SK-N-SH treated with all-trans-retinoic acid at 6 μM for 48 hours (cell line): Measurements from ENCODE around the gene TSKS.
A peak's percentile ranks its signal among the peaks of the same experiment; 100 is the strongest.

Experiments used
- ATAC-seq: fragments of 200-7000 bp; cut with Tn5 transposase; 3 replicates; pipeline ENCODE4 v1.9.1; 2020; ENCODE audit warnings: mild to moderate bottlenecking, moderate library complexity
- ARNTL ChIP-seq: fragments of 450-650 bp; formaldehyde crosslinking; IDR thresholded peaks from 2 replicates; pipeline ENCODE4 v1.5.0; 2020; ENCODE audit warnings: low read depth, mild to moderate bottlenecking, moderate library complexity, borderline replicate concordance
- BACH2 ChIP-seq: fragments of 250-450 bp; sonication (Bioruptor Pico); IDR thresholded peaks from 2 replicates; pipeline ENCODE4 v1.9.0; 2021; ENCODE audit warnings: mild to moderate bottlenecking, borderline replicate concordance
- CSDC2 ChIP-seq: fragments of 250-450 bp; sonication (Bioruptor Pico); IDR thresholded peaks from 2 replicates; pipeline ENCODE4 v1.5.0; 2020; ENCODE audit warnings: mild to moderate bottlenecking, moderate library complexity
- ESRRG ChIP-seq: fragments of 250-450 bp; sonication (Bioruptor Pico); IDR thresholded peaks from 2 replicates; pipeline ENCODE4 v1.6.1; 2021; ENCODE audit warnings: mild to moderate bottlenecking
- GLIS3 ChIP-seq: fragments of 250-450 bp; sonication (Bioruptor Pico); IDR thresholded peaks from 2 replicates; pipeline ENCODE4 v1.5.0; 2020; ENCODE audit warnings: mild to moderate bottlenecking, moderate library complexity
- ISL1 ChIP-seq: fragments of 250-450 bp; sonication (Bioruptor Pico); IDR thresholded peaks from 2 replicates; pipeline ENCODE4 v2.1.2; 2022; ENCODE audit warnings: mild to moderate bottlenecking, moderate library complexity
- OSR1 ChIP-seq: fragments of 250-450 bp; sonication (Bioruptor Pico); IDR thresholded peaks from 2 replicates; pipeline ENCODE4 v1.8.0; 2022; ENCODE audit warnings: moderate library complexity, mild to moderate bottlenecking, inconsistent platforms
- PPARA ChIP-seq: fragments of 250-450 bp; sonication (Bioruptor Pico); IDR thresholded peaks from 2 replicates; pipeline ENCODE4 v1.5.0; 2020; ENCODE audit warnings: mild to moderate bottlenecking, borderline replicate concordance
- RARB ChIP-seq: fragments of 250-450 bp; sonication (Bioruptor Pico); IDR thresholded peaks from 2 replicates; pipeline ENCODE4 v1.8.0; 2021; ENCODE audit warnings: mild to moderate bottlenecking, moderate library complexity
- SNAI2 ChIP-seq: fragments of 250-450 bp; sonication (Bioruptor Pico); IDR thresholded peaks from 2 replicates; pipeline ENCODE4 v1.5.0; 2020; ENCODE audit warnings: mild to moderate bottlenecking, moderate library complexity
- TCF4 ChIP-seq: fragments of 250-450 bp; sonication (Bioruptor Pico); IDR thresholded peaks from 2 replicates; pipeline ENCODE4 v1.8.0; 2021; ENCODE audit warnings: mild to moderate bottlenecking, moderate library complexity, borderline replicate concordance
- TOX ChIP-seq: fragments of 250-450 bp; sonication (Bioruptor Pico); IDR thresholded peaks from 2 replicates; pipeline ENCODE4 v1.8.0; 2021; ENCODE audit warnings: mild to moderate bottlenecking, moderate library complexity, borderline replicate concordance
- ZC3H10 ChIP-seq: fragments of 250-450 bp; sonication (Bioruptor Pico); IDR thresholded peaks from 2 replicates; pipeline ENCODE4 v1.5.1; 2021; ENCODE audit warnings: mild to moderate bottlenecking, moderate library complexity
- ZFP3 ChIP-seq: fragments of 250-450 bp; sonication (Bioruptor Pico); IDR thresholded peaks from 2 replicates; pipeline ENCODE4 v1.5.0; 2020; ENCODE audit warnings: mild to moderate bottlenecking, moderate library complexity
- ZFP30 ChIP-seq: fragments of 450-650 bp; formaldehyde crosslinking; IDR thresholded peaks from 2 replicates; pipeline ENCODE4 v1.5.0; 2022; ENCODE audit warnings: mild to moderate bottlenecking, moderate library complexity
- ZNF565 ChIP-seq: fragments of 450-650 bp; formaldehyde crosslinking; conservative IDR thresholded peaks from 2 replicates; pipeline ENCODE4 v1.5.0; 2020; ENCODE audit warnings: low read depth, mild to moderate bottlenecking, moderate library complexity
- ZNF70 ChIP-seq: fragments of 450-650 bp; formaldehyde crosslinking; IDR thresholded peaks from 2 replicates; pipeline ENCODE4 v1.5.0; 2020; ENCODE audit warnings: mild to moderate bottlenecking, moderate library complexity
- ZNF8 ChIP-seq: fragments of 450-650 bp; formaldehyde crosslinking; IDR thresholded peaks from 2 replicates; pipeline ENCODE4 v1.5.0; 2020; ENCODE audit warnings: mild to moderate bottlenecking, moderate library complexity
- TF ChIP-seq, protein P1 (sequence below): fragments of 250-450 bp; sonication (Bioruptor Pico); IDR thresholded peaks from 2 replicates; pipeline ENCODE4 v1.5.1; 2020; ENCODE audit warnings: low read depth, mild to moderate bottlenecking, moderate library complexity
- TF ChIP-seq, protein P2 (sequence below): fragments of 250-450 bp; sonication (Bioruptor Pico); IDR thresholded peaks from 2 replicates; pipeline ENCODE4 v1.8.0; 2020; ENCODE audit warnings: mild to moderate bottlenecking, moderate library complexity, borderline replicate concordance
- TF ChIP-seq, protein P3 (sequence below): fragments of 250-450 bp; sonication (Bioruptor Pico); IDR thresholded peaks from 2 replicates; pipeline ENCODE4 v1.5.1; 2021; ENCODE audit warnings: mild to moderate bottlenecking, moderate library complexity
- TF ChIP-seq, protein P4 (sequence below): fragments of 250-450 bp; sonication (Bioruptor Pico); IDR thresholded peaks from 2 replicates; pipeline ENCODE4 v1.5.0; 2020; ENCODE audit warnings: mild to moderate bottlenecking, moderate library complexity
- TF ChIP-seq, protein P5 (sequence below): fragments of 250-450 bp; sonication (Bioruptor Pico); IDR thresholded peaks from 2 replicates; pipeline ENCODE4 v1.8.0; 2021; ENCODE audit warnings: low read depth, mild to moderate bottlenecking, moderate library complexity, borderline replicate concordance

Gene TSKS

DNA sequence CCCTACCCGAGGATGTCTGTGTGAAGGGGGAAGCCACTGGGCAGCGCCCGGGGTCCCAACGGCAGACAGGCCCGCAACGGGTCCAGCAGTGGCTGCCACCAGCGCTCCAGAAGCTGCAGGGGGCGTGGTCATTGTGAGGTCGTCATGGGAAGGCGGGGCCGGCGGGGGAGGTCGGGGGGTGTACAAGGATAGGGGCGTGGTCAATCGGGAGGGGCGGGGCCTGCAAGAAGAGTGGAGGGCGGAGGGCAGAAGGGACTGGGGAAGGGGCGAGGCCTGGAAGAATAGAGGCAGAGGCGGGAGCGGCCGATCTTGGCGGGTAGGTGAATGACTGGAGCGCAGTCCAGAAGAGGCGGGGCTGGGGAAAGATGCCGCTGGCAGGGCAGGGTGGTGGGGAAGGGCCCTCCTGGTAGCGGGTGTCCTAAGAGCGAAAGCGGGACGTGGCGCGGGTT is 45.6 kb upstream of the TSKS start:
- peak; percentile 49 for ATAC-seq
- TF ChIP-seq RARB (no peak), ARNTL (no peak), ZFP30 (CRISPR knock-in tag) (no peak), ISL1 (no peak), ESRRG (no peak)
- TF ChIP-seq, protein P1, sequence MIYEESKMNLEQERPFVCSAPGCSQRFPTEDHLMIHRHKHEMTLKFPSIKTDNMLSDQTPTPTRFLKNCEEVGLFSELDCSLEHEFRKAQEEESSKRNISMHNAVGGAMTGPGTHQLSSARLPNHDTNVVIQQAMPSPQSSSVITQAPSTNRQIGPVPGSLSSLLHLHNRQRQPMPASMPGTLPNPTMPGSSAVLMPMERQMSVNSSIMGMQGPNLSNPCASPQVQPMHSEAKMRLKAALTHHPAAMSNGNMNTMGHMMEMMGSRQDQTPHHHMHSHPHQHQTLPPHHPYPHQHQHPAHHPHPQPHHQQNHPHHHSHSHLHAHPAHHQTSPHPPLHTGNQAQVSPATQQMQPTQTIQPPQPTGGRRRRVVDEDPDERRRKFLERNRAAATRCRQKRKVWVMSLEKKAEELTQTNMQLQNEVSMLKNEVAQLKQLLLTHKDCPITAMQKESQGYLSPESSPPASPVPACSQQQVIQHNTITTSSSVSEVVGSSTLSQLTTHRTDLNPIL (CRISPR knock-in tag) = no peak

DNA sequence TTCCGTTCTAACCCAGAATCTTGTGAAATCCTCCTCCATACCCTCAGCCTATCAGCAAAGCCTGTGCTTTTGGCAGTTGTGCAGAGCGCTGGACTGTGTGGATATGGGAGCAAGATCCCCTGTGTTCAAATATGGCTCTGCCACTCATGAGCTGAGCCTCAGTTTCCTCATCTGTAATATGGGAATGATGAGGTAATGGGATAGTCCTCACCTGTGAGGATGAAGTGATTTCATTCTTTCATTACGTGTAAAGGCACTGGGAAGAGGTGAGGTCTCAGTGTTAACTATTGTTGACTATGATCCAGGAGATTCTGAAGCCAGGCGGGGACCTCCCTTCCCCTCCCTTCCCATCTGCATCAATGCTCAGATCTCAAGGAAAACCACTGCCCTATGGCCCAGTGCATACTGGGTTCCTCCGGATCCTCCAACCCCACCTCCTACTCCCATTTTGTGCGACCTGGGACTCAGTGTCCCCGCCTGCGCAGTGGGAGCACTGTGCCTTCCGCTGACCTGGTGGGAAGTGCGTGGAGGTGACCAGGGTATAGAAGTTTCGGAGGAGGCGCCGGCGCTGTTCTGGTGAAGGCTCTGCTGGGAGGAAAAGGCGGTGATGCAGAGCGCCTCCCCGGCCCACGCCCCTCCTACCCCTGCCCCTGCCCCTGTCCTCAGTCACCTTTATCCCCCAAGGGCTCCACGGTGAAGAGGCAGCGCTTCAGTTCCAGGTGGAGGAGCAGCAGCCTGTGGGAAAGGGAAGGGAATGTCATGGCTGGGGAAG is 45.0 kb upstream of the TSKS start:
- no peak for TF ChIP-seq ZC3H10 (CRISPR knock-in tag)
- TF ChIP-seq ZFP30 (CRISPR knock-in tag) = no peak
- TF ChIP-seq, protein P2, sequence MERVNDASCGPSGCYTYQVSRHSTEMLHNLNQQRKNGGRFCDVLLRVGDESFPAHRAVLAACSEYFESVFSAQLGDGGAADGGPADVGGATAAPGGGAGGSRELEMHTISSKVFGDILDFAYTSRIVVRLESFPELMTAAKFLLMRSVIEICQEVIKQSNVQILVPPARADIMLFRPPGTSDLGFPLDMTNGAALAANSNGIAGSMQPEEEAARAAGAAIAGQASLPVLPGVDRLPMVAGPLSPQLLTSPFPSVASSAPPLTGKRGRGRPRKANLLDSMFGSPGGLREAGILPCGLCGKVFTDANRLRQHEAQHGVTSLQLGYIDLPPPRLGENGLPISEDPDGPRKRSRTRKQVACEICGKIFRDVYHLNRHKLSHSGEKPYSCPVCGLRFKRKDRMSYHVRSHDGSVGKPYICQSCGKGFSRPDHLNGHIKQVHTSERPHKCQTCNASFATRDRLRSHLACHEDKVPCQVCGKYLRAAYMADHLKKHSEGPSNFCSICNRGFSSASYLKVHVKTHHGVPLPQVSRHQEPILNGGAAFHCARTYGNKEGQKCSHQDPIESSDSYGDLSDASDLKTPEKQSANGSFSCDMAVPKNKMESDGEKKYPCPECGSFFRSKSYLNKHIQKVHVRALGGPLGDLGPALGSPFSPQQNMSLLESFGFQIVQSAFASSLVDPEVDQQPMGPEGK = no peak
- TF ChIP-seq TOX (CRISPR knock-in tag) = no peak
- TF ChIP-seq OSR1 (CRISPR knock-in tag) = no peak
- no peak for TF ChIP-seq CSDC2 (CRISPR knock-in tag)
- TF ChIP-seq ZNF8 (CRISPR knock-in tag) = no peak
- TF ChIP-seq PPARA = no peak
- TF ChIP-seq TCF4 = no peak
- TF ChIP-seq RARB = no peak
- no peak for TF ChIP-seq GLIS3 (CRISPR knock-in tag)
- no peak for TF ChIP-seq ZNF565
- no peak for TF ChIP-seq ZNF70
- no peak for TF ChIP-seq ARNTL
- no peak for ATAC-seq

DNA sequence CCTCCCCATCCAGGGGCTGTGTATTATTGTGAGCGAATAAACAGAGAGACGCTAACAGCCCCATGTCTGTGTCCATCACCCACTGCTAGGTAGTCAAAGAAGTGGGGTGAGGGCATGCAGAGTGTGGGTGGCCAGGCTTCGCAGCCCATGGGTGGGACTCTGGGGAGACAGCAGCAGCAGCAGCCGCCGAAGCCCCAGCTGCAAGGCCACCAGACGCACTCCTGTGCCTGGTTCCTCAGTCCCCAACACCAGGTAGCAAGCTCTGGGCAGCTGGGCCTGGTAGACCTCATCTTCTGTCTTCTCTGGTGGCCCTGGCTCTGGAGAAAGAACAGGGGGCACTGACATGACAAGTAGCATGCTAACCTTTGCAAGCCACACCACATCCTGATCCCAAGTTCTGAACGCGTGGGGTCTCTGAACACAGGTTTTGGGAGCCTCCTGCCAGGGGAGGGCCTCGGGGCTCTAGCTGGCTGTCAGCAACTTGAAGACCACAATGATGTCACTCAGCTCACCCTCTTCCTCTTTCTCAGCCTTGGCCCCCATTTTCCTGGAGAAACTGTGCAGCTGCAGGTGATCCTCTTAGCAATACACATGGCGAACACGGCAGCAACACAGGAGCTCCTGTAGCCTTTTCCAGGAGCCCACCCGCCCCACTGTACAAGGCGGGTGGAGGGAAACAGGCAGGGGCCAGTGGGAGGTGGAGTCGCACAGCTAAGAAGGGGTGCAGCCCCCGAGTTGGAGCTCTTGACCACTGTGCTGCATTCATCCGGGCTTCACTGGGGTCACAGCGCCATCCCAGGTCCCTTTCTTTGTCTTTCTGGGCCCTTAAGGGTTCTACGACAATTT is 44.2 kb upstream of the TSKS start:
- no peak for TF ChIP-seq ZFP3 (CRISPR knock-in tag)
- TF ChIP-seq OSR1 (CRISPR knock-in tag) = no peak
- no peak for TF ChIP-seq ESRRG
- TF ChIP-seq ZC3H10 (CRISPR knock-in tag) = no peak
- TF ChIP-seq ZNF70 = no peak
- TF ChIP-seq, protein P1 (CRISPR knock-in tag) = no peak
- no peak for TF ChIP-seq CSDC2 (CRISPR knock-in tag)
- no peak for TF ChIP-seq SNAI2 (CRISPR knock-in tag)
- no peak for TF ChIP-seq GLIS3 (CRISPR knock-in tag)
- no peak for TF ChIP-seq TCF4
- no peak for TF ChIP-seq PPARA
- TF ChIP-seq, protein P3, sequence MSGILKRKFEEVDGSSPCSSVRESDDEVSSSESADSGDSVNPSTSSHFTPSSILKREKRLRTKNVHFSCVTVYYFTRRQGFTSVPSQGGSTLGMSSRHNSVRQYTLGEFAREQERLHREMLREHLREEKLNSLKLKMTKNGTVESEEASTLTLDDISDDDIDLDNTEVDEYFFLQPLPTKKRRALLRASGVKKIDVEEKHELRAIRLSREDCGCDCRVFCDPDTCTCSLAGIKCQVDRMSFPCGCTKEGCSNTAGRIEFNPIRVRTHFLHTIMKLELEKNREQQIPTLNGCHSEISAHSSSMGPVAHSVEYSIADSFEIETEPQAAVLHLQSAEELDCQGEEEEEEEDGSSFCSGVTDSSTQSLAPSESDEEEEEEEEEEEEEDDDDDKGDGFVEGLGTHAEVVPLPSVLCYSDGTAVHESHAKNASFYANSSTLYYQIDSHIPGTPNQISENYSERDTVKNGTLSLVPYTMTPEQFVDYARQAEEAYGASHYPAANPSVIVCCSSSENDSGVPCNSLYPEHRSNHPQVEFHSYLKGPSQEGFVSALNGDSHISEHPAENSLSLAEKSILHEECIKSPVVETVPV (CRISPR knock-in tag) = no peak
- TF ChIP-seq ZNF565 = no peak
- TF ChIP-seq, protein P4, sequence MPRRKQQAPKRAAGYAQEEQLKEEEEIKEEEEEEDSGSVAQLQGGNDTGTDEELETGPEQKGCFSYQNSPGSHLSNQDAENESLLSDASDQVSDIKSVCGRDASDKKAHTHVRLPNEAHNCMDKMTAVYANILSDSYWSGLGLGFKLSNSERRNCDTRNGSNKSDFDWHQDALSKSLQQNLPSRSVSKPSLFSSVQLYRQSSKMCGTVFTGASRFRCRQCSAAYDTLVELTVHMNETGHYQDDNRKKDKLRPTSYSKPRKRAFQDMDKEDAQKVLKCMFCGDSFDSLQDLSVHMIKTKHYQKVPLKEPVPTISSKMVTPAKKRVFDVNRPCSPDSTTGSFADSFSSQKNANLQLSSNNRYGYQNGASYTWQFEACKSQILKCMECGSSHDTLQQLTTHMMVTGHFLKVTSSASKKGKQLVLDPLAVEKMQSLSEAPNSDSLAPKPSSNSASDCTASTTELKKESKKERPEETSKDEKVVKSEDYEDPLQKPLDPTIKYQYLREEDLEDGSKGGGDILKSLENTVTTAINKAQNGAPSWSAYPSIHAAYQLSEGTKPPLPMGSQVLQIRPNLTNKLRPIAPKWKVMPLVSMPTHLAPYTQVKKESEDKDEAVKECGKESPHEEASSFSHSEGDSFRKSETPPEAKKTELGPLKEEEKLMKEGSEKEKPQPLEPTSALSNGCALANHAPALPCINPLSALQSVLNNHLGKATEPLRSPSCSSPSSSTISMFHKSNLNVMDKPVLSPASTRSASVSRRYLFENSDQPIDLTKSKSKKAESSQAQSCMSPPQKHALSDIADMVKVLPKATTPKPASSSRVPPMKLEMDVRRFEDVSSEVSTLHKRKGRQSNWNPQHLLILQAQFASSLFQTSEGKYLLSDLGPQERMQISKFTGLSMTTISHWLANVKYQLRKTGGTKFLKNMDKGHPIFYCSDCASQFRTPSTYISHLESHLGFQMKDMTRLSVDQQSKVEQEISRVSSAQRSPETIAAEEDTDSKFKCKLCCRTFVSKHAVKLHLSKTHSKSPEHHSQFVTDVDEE = no peak
- no peak for TF ChIP-seq ZFP30 (CRISPR knock-in tag)
- no peak for TF ChIP-seq BACH2
- TF ChIP-seq ISL1 = no peak
- TF ChIP-seq, protein P5, sequence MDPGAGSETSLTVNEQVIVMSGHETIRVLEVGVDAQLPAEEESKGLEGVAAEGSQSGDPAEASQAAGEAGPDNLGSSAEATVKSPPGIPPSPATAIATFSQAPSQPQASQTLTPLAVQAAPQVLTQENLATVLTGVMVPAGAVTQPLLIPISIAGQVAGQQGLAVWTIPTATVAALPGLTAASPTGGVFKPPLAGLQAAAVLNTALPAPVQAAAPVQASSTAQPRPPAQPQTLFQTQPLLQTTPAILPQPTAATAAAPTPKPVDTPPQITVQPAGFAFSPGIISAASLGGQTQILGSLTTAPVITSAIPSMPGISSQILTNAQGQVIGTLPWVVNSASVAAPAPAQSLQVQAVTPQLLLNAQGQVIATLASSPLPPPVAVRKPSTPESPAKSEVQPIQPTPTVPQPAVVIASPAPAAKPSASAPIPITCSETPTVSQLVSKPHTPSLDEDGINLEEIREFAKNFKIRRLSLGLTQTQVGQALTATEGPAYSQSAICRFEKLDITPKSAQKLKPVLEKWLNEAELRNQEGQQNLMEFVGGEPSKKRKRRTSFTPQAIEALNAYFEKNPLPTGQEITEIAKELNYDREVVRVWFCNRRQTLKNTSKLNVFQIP = no peak
- TF ChIP-seq RARB = no peak
- ATAC-seq = no peak
